Activated naive CD8-positive, alpha-beta T cell (primary cell): ENCODE results near the gene DCUN1D1.

Experiments
- H3K27ac Mint-ChIP-seq: one replicate; pipeline ENCODE4 v1.8.0; 2021; ENCODE audit warnings: mixed read lengths
- H3K27me3 Mint-ChIP-seq: one replicate; pipeline ENCODE4 v1.8.0; 2021; ENCODE audit warnings: mixed read lengths
- H3K36me3 Mint-ChIP-seq: one replicate; pipeline ENCODE4 v1.8.0; 2021; ENCODE audit warnings: mixed read lengths
- H3K4me1 Mint-ChIP-seq: one replicate; pipeline ENCODE4 v1.8.0; 2021; ENCODE audit warnings: low read depth, mixed read lengths
- H3K4me3 Mint-ChIP-seq: one replicate; pipeline ENCODE4 v1.8.0; 2021; ENCODE audit warnings: mild to moderate bottlenecking, mixed read lengths
- H3K9me3 Mint-ChIP-seq: one replicate; pipeline ENCODE4 v1.8.0; 2021; ENCODE audit warnings: low read depth, mixed read lengths

The DCUN1D1 gene

GRCh38 chr3:182962166-182962565, 18.2 kb downstream of the DCUN1D1 start:
- Mint-ChIP-seq H3K9me3 (no peaks in the 10 kb centered on the region), H3K4me1 (peaks cover 25% of the 10 kb centered on the region), H3K36me3 (peaks cover 7% of the 10 kb centered on the region), H3K4me3 (no peak overlapping the region), H3K27me3 (no peaks in the 10 kb centered on the region), H3K27ac (peak overlapping the region; percentile 16)

GRCh38 chr3:182959474-182960350, 20.6 kb downstream of the DCUN1D1 start:
- Mint-ChIP-seq H3K27ac (peak overlapping the region; percentile 41), H3K4me3 (no peak overlapping the region)

GRCh38 chr3:182957676-182958266, 22.6 kb downstream of the DCUN1D1 start:
- H3K27ac Mint-ChIP-seq = no peak overlapping the region
- H3K9me3 Mint-ChIP-seq = no peaks in the 10 kb centered on the region
- no peaks in the 10 kb centered on the region for H3K27me3 Mint-ChIP-seq
- H3K4me3 Mint-ChIP-seq = no peak overlapping the region
- H3K4me1 Mint-ChIP-seq = peaks cover 3% of the 10 kb centered on the region
- H3K36me3 Mint-ChIP-seq = peaks cover 6% of the 10 kb centered on the region

More at GRCh38 chr3:182959474-182960350, 20.6 kb downstream of the DCUN1D1 start:
- Mint-ChIP-seq H3K36me3 (peaks cover 7% of the 10 kb centered on the region), H3K27me3 (no peaks in the 10 kb centered on the region), H3K9me3 (no peaks in the 10 kb centered on the region), H3K4me1 (peaks cover 6% of the 10 kb centered on the region)

- no peak overlapping the region for H3K4me3 Mint-ChIP-seq
- H3K36me3 Mint-ChIP-seq = peaks cover 9% of the 10 kb centered on the region
- H3K4me1 Mint-ChIP-seq = peaks cover 3% of the 10 kb centered on the region
- no peak overlapping the region for H3K27ac Mint-ChIP-seq
- H3K9me3 Mint-ChIP-seq = no peaks in the 10 kb centered on the region
- H3K27me3 Mint-ChIP-seq = no peaks in the 10 kb centered on the region
Observed at GRCh38 chr3:182957226-182957625, 23.1 kb downstream of the DCUN1D1 start.

GRCh38 chr3:182954553-182955235, 25.6 kb downstream of the DCUN1D1 start:
- no peak overlapping the region for H3K4me3 Mint-ChIP-seq
- no peaks in the 10 kb centered on the region for H3K9me3 Mint-ChIP-seq
- H3K27ac Mint-ChIP-seq = no peak overlapping the region
- peaks cover 2% of the 10 kb centered on the region for H3K4me1 Mint-ChIP-seq
- peaks cover 14% of the 10 kb centered on the region for H3K36me3 Mint-ChIP-seq
- no peaks in the 10 kb centered on the region for H3K27me3 Mint-ChIP-seq

GRCh38 chr3:182949688-182950087, 30.6 kb downstream of the DCUN1D1 start:
- Mint-ChIP-seq H3K27ac (no peak overlapping the region), H3K36me3 (peaks cover 23% of the 10 kb centered on the region), H3K9me3 (no peaks in the 10 kb centered on the region), H3K27me3 (no peaks in the 10 kb centered on the region), H3K4me3 (no peak overlapping the region), H3K4me1 (peaks cover 2% of the 10 kb centered on the region)

GRCh38 chr3:182948305-182948704, 32.0 kb downstream of the DCUN1D1 start:
- Mint-ChIP-seq H3K4me1 (peaks cover 2% of the 10 kb centered on the region), H3K27ac (no peak overlapping the region), H3K9me3 (no peaks in the 10 kb centered on the region), H3K36me3 (peaks cover 26% of the 10 kb centered on the region), H3K27me3 (no peaks in the 10 kb centered on the region), H3K4me3 (no peak overlapping the region)

GRCh38 chr3:182947888-182948287, 32.5 kb downstream of the DCUN1D1 start:
- H3K4me1 Mint-ChIP-seq = peaks cover 2% of the 10 kb centered on the region

GRCh38 chr3:182941719-182942118, 38.6 kb downstream of the DCUN1D1 start:
- peaks cover 16% of the 10 kb centered on the region for H3K36me3 Mint-ChIP-seq
- no peak overlapping the region for H3K4me3 Mint-ChIP-seq
- H3K27me3 Mint-ChIP-seq = no peaks in the 10 kb centered on the region
- no peaks in the 10 kb centered on the region for H3K9me3 Mint-ChIP-seq
- no peak overlapping the region for H3K27ac Mint-ChIP-seq
- peaks cover 17% of the 10 kb centered on the region for H3K4me1 Mint-ChIP-seq

More at GRCh38 chr3:182947888-182948287, 32.5 kb downstream of the DCUN1D1 start:
- Mint-ChIP-seq H3K4me3 (no peak overlapping the region), H3K27ac (no peak overlapping the region), H3K27me3 (no peaks in the 10 kb centered on the region), H3K9me3 (no peaks in the 10 kb centered on the region), H3K36me3 (peaks cover 26% of the 10 kb centered on the region)

GRCh38 chr3:182940266-182940808, 40.0 kb downstream of the DCUN1D1 start:
- no peaks in the 10 kb centered on the region for H3K27me3 Mint-ChIP-seq
- no peaks in the 10 kb centered on the region for H3K9me3 Mint-ChIP-seq
- H3K27ac Mint-ChIP-seq = peak overlapping the region; percentile 8
- peaks cover 17% of the 10 kb centered on the region for H3K4me1 Mint-ChIP-seq
- H3K36me3 Mint-ChIP-seq = peaks cover 11% of the 10 kb centered on the region
- no peak overlapping the region for H3K4me3 Mint-ChIP-seq

GRCh38 chr3:182937293-182938051, 42.9 kb downstream of the DCUN1D1 start:
- peaks cover 10% of the 10 kb centered on the region for H3K36me3 Mint-ChIP-seq
- no peak overlapping the region for H3K27ac Mint-ChIP-seq
- no peaks in the 10 kb centered on the region for H3K9me3 Mint-ChIP-seq
- H3K4me1 Mint-ChIP-seq = peaks cover 17% of the 10 kb centered on the region
- H3K27me3 Mint-ChIP-seq = no peaks in the 10 kb centered on the region
- H3K4me3 Mint-ChIP-seq = no peak overlapping the region

GRCh38 chr3:182936918-182937285, 43.4 kb downstream of the DCUN1D1 start:
- H3K9me3 Mint-ChIP-seq = peaks cover 4% of the 10 kb centered on the region
- peaks cover 17% of the 10 kb centered on the region for H3K4me1 Mint-ChIP-seq
- H3K36me3 Mint-ChIP-seq = peaks cover 13% of the 10 kb centered on the region
- H3K4me3 Mint-ChIP-seq = no peak overlapping the region
- no peak overlapping the region for H3K27ac Mint-ChIP-seq
- H3K27me3 Mint-ChIP-seq = no peaks in the 10 kb centered on the region

GRCh38 chr3:182936239-182936917, 44.0 kb downstream of the DCUN1D1 start:
- Mint-ChIP-seq H3K4me3 (no peak overlapping the region), H3K9me3 (peaks cover 4% of the 10 kb centered on the region), H3K36me3 (peaks cover 15% of the 10 kb centered on the region), H3K27ac (no peak overlapping the region), H3K27me3 (no peaks in the 10 kb centered on the region), H3K4me1 (peaks cover 17% of the 10 kb centered on the region)

GRCh38 chr3:182935803-182936202, 44.5 kb downstream of the DCUN1D1 start:
- peaks cover 15% of the 10 kb centered on the region for H3K36me3 Mint-ChIP-seq
- H3K27ac Mint-ChIP-seq = no peak overlapping the region
- peaks cover 17% of the 10 kb centered on the region for H3K4me1 Mint-ChIP-seq
- no peaks in the 10 kb centered on the region for H3K27me3 Mint-ChIP-seq
- no peak overlapping the region for H3K4me3 Mint-ChIP-seq
- H3K9me3 Mint-ChIP-seq = peaks cover 4% of the 10 kb centered on the region
